HepG2 (cell line): ENCODE data around the gene NOL12. TPM values are rescaled to one million over a fixed set of nuclear protein-coding genes. Genes with fewer than 3 reads are reported as not detected.

Experiments
- ATAC-seq: fragments of 200-7000 bp; cut with Tn5 transposase; 3 replicates; pipeline ENCODE4 v1.9.1; 2020; ENCODE audit warnings: mild to moderate bottlenecking, moderate library complexity
- BruUV-seq: library from RNA; stranded (reverse); fragments of 400-500 nt; replicated peaks from 2 replicates; lab custom pipeline; 2021; lab: Mats Ljungman, UMichigan
- CTCF ChIA-PET: fragments of 300-600 bp; formaldehyde crosslinking; extraction: SDS; loops from one replicate; lab custom pipeline; 2021; ENCODE audit warnings: low total read pairs, inconsistent platforms, low intra/inter-chr PET ratio; lab: Yijun Ruan, JAX
- POLR2A ChIA-PET: fragments of 350-600 bp; sonication (Branson Sonifier 250); formaldehyde crosslinking; loops from one replicate; lab custom pipeline; 2020; ENCODE audit warnings: antibody characterized with exemption, inconsistent platforms; lab: Yijun Ruan, JAX
- DNase-seq: peaks from one replicate; pipeline ENCODE4 v3.0.0-alpha.2; 2015; ENCODE audit warnings: low spot score
- FAIRE-seq: peaks from 3 replicates; lab custom pipeline; 2011; peaks lifted over from hg19 to GRCh38; lab: Jason Lieb, UNC
- H2AFZ ChIP-seq: one replicate; pipeline ENCODE4 v1.6.1; 2011; ENCODE audit warnings: low read length, inconsistent platforms
- H3K27ac ChIP-seq: fragments of 300-600 bp; 3 replicates; pipeline ENCODE4 v1.8.0; 2011; ENCODE audit warnings: mixed run types, mild to moderate bottlenecking, mixed read lengths, low read length, inconsistent platforms; ENCODE audit not compliant: insufficient read depth; ENCODE audit errors: extremely low read length
- H3K27me3 ChIP-seq, 2 experiments: fragments of 200-600 bp in 1 of 2; 2 replicates in 1 of 2; 3 replicates in 1 of 2; pipeline versions ENCODE4 v1.6.0 to v1.8.0; 2011; ENCODE audit warnings: low read length in 2 of 2, mild to moderate bottlenecking in 2 of 2, moderate library complexity in 2 of 2, inconsistent platforms in 1 of 2; ENCODE audit not compliant: insufficient read depth in 2 of 2, control insufficient read depth in 1 of 2
- H3K36me3 ChIP-seq, 2 experiments: fragments of 200-600 bp in 1 of 2; replicated peaks in 1 of 2; 2 replicates in 1 of 2; 3 replicates in 1 of 2; pipeline versions ENCODE4 v1.5.1 to v1.8.0; 2011; ENCODE audit warnings: low read length in 2 of 2, inconsistent platforms in 1 of 2; ENCODE audit not compliant: insufficient read depth in 2 of 2, control insufficient read depth in 1 of 2
- H3K4me1 ChIP-seq: 2 replicates; pipeline ENCODE4 v1.5.1; 2012; ENCODE audit warnings: low read length, inconsistent platforms; ENCODE audit not compliant: insufficient read depth
- H3K4me2 ChIP-seq: 2 replicates; pipeline ENCODE4 v1.6.0; 2011; ENCODE audit warnings: low read depth, low read length, inconsistent platforms
- H3K4me3 ChIP-seq, 3 experiments: fragments of 200-600 bp in 1 of 3; sonication (generic), shearing (Covaris generic) in 1 of 3; replicated peaks in 1 of 3; 2 replicates each; pipeline ENCODE4 v1.5.1; 2011 to 2016; ENCODE audit warnings: low read length in 3 of 3, inconsistent platforms in 2 of 3, low read depth in 2 of 3, mild to moderate bottlenecking in 2 of 3, control low read depth in 1 of 3, mixed read lengths in 1 of 3; ENCODE audit not compliant: insufficient read depth in 1 of 3
- H3K79me2 ChIP-seq: one replicate; pipeline ENCODE4 v1.6.1; 2011; ENCODE audit warnings: low read length, inconsistent platforms; ENCODE audit not compliant: insufficient read depth
- H3K9ac ChIP-seq: 2 replicates; pipeline ENCODE4 v1.6.0; 2011; ENCODE audit warnings: mild to moderate bottlenecking, low read depth, low read length, inconsistent platforms; ENCODE audit not compliant: insufficient read depth
- H3K9me3 ChIP-seq: 2 replicates; pipeline ENCODE4 v1.5.1; 2012; ENCODE audit warnings: mild to moderate bottlenecking, low read length
- H4K20me1 ChIP-seq: 2 replicates; pipeline ENCODE4 v1.6.0; 2011; ENCODE audit warnings: inconsistent platforms, mild to moderate bottlenecking, low read length, moderate library complexity; ENCODE audit not compliant: insufficient read depth
- CAMTA2 ChIP-seq: sonication (generic); formaldehyde crosslinking; IDR thresholded peaks from 2 replicates; pipeline ENCODE4 v1.4.0; 2020; ENCODE audit warnings: mild to moderate bottlenecking, missing genetic modification reagents, borderline replicate concordance
- CEBPG ChIP-seq: IDR thresholded peaks from 2 replicates; pipeline ENCODE4 v1.6.1; 2016
- ETV5 ChIP-seq: IDR thresholded peaks from 2 replicates; pipeline ENCODE4 v1.6.1; 2018; ENCODE audit warnings: missing biosample characterization, missing genetic modification reagents, inconsistent platforms, borderline replicate concordance
- FOXP1 ChIP-seq, 2 experiments: fragments of 450-650 bp in 1 of 2; IDR thresholded peaks; 2 replicates each; pipeline ENCODE4 v1.6.1; 2017 to 2018; ENCODE audit warnings: antibody characterized with exemption in 1 of 2
- GABPA ChIP-seq, 2 experiments: IDR thresholded peaks; 2 replicates each; pipeline ENCODE4 v1.6.1; 2011 to 2016; ENCODE audit warnings: low read depth in 2 of 2, low read length in 1 of 2, missing biosample characterization in 1 of 2, missing genetic modification characterization in 1 of 2
- IRF9 ChIP-seq: sonication (generic); formaldehyde crosslinking; IDR thresholded peaks from 2 replicates; pipeline ENCODE4 v1.8.0; 2022; ENCODE audit warnings: missing genetic modification reagents, mild to moderate bottlenecking, borderline replicate concordance
- MLLT10 ChIP-seq: sonication (generic); formaldehyde crosslinking; IDR thresholded peaks from 2 replicates; pipeline ENCODE4 v1.4.0; 2020; ENCODE audit warnings: missing genetic modification reagents
- NFATC3 ChIP-seq: sonication (generic); formaldehyde crosslinking; IDR thresholded peaks from 2 replicates; pipeline ENCODE4 v1.5.1; 2020; ENCODE audit warnings: mild to moderate bottlenecking, missing genetic modification reagents
- NPAS2 ChIP-seq: sonication (generic); formaldehyde crosslinking; IDR thresholded peaks from 2 replicates; pipeline ENCODE4 v1.8.0; 2022; ENCODE audit warnings: mild to moderate bottlenecking, missing genetic modification reagents, borderline replicate concordance
- NR2F2 ChIP-seq: IDR thresholded peaks from 2 replicates; pipeline ENCODE4 v1.6.1; 2012; ENCODE audit warnings: low read depth, inconsistent platforms, borderline replicate concordance
- RBFOX2 ChIP-seq: fragments of 200-400 bp; formaldehyde crosslinking; IDR thresholded peaks from 2 replicates; pipeline ENCODE4 v1.6.1; 2017; ENCODE audit warnings: low read depth, mild to moderate bottlenecking, low read length
- SAP130 ChIP-seq: IDR thresholded peaks from 2 replicates; pipeline ENCODE4 v1.6.1; 2016; ENCODE audit warnings: low read depth
- SMYD3 ChIP-seq: sonication (generic); formaldehyde crosslinking; IDR thresholded peaks from 2 replicates; pipeline ENCODE4 v1.8.1; 2023; ENCODE audit warnings: mild to moderate bottlenecking, missing genetic modification reagents
- ZBTB7B ChIP-seq: sonication (generic); formaldehyde crosslinking; IDR thresholded peaks from 2 replicates; pipeline ENCODE4 v1.4.0; 2020; ENCODE audit warnings: missing genetic modification reagents
- ZBTB8A ChIP-seq: sonication (generic); formaldehyde crosslinking; IDR thresholded peaks from 2 replicates; pipeline ENCODE4 v1.4.0; 2020; ENCODE audit warnings: mild to moderate bottlenecking, low read depth, missing genetic modification reagents, borderline replicate concordance
- ZNF160 ChIP-seq: sonication (generic); formaldehyde crosslinking; IDR thresholded peaks from 2 replicates; pipeline ENCODE4 v1.8.0; 2022; ENCODE audit warnings: mild to moderate bottlenecking, inconsistent platforms, missing genetic modification reagents
- ZNF232 ChIP-seq: sonication (generic); formaldehyde crosslinking; IDR thresholded peaks from 2 replicates; pipeline ENCODE4 v1.4.0; 2020; ENCODE audit warnings: missing genetic modification reagents, borderline replicate concordance
- ZNF281 ChIP-seq: sonication (generic); formaldehyde crosslinking; IDR thresholded peaks from 2 replicates; pipeline ENCODE4 v1.4.0; 2020; ENCODE audit warnings: missing genetic modification reagents, borderline replicate concordance
- ZNF317 ChIP-seq: sonication (generic); formaldehyde crosslinking; IDR thresholded peaks from 2 replicates; pipeline ENCODE4 v1.5.0; 2020; ENCODE audit warnings: mild to moderate bottlenecking, missing genetic modification reagents
- ZNF333 ChIP-seq: sonication (generic); formaldehyde crosslinking; IDR thresholded peaks from 2 replicates; pipeline ENCODE4 v1.4.0; 2020; ENCODE audit warnings: mild to moderate bottlenecking, missing genetic modification reagents, borderline replicate concordance
- ZNF589 ChIP-seq: sonication (generic); formaldehyde crosslinking; conservative IDR thresholded peaks from 2 replicates; pipeline ENCODE4 v1.8.0; 2022; ENCODE audit warnings: mild to moderate bottlenecking, moderate library complexity, missing genetic modification reagents
- ZNF768 ChIP-seq: sonication (generic); formaldehyde crosslinking; IDR thresholded peaks from 2 replicates; pipeline ENCODE4 v1.4.0; 2020; ENCODE audit warnings: missing genetic modification reagents
- WGBS: methylation state at CpG from one replicate; pipeline ENCODE4 v1.1.6; 2017; ENCODE audit warnings: low lambda C conversion rate; 5-methylcytosine and 5-hydroxymethylcytosine counted together
- in situ Hi-C: cut with HindIII; loops from 2 replicates; pipeline ENCODE4 v1.10.0; 2017; ENCODE audit warnings: low pct_unique_long_range_greater_than_20kb; ENCODE audit not compliant: extremely low pct_ligation_motif_present
- intact Hi-C: fragments of 100-400 bp; cut with micrococcal nuclease; formaldehyde crosslinking; loops from one replicate; pipeline ENCODE4 v1.10.0; 2022; ENCODE audit not compliant: unreplicated experiment
- polyA plus RNA-seq, 8 experiments: library from polyadenylated mRNA; depleted of rRNA in 3 of 8; stranded (reverse) in 7 of 8; unstranded in 1 of 8; fragments of >200 nt; fragmentation: Illumina TruSeq in 4 of 8; extraction: Trizol in 4 of 8; gene quantifications; 2 replicates each; pipeline versions ENCODE4 v1.2.1 to v1.2.3, GENCODE V29; 2011 to 2016; ENCODE audit warnings: low read depth in 4 of 8, missing spikeins in 1 of 8, mixed read lengths in 1 of 8; ENCODE audit not compliant: insufficient read depth in 1 of 8
- total RNA-seq, 5 experiments: library from RNA; depleted of rRNA; stranded (reverse); fragments of >200 nt; fragmentation: Illumina TruSeq; extraction: Trizol; gene quantifications; 2 replicates each; pipeline ENCODE4 v1.2.3, GENCODE V29; 2016; ENCODE audit warnings: low read depth in 1 of 5

The NOL12 gene
- total and polyA plus RNA-seq, 2 of the 13 experiments (the other 11 are each of a cell fraction or from before 2014, with no cell fraction given): 14.3 to 31.4 TPM

GRCh38 chr22:37639070-37639760 is 46.9 kb upstream of the NOL12 start, which contains the start of gene SH3BP1:
SH3BP1 (plus strand) TSS chr22:37639669; CDS start chr22:37639788, 119 bp downstream.
- H3K9me3 ChIP-seq: no peaks in the 10 kb centered on the region
- DNase-seq (peak; percentile 57), ATAC-seq (peak; percentile 41), FAIRE-seq (no peak)
- intact Hi-C loops (loop anchor here (2.0 kb wide), 1 partner anchor 30 kb away; the partner anchor contains the start of gene GGA1), in situ Hi-C loops (no loop called here)
- peak within 1 kb of the TSS; percentile 66 for H3K9ac ChIP-seq
- peaks cover 81% of the 10 kb centered on the region for H3K4me1 ChIP-seq
- H3K4me3 ChIP-seq: peak within 1 kb of the TSS; percentile 72 to 86 (median 76)
- H3K27me3 ChIP-seq: no peaks in the 10 kb centered on the region
- peaks cover 7 to 8% of the 10 kb centered on the region in 2 experiments; a peak in 4 of 5 replicates for H3K36me3 ChIP-seq
- 10% methylated on average over 10 of the region's 57 CpGs for WGBS
- H3K79me2 ChIP-seq: peaks cover 10% of the 10 kb centered on the region
- H3K27ac ChIP-seq: peak within 1 kb of the TSS; percentile 70
- peak within 1 kb of the TSS; percentile 90 for H3K4me2 ChIP-seq
- ChIA-PET POLR2A (interaction anchor here (1.0 to 15.8 kb wide), 6 partner anchors 22 to 169 kb away, joined by 3 to 242 read pairs (median 3); partner anchors contain the start of genes GCAT, GGA1, NOL12 and PDXP), CTCF (no interaction called here)
- BruUV-seq: no TSS peak
- 0 out of 2 replicates have a peak, but pooled peaks cover 4% of the 10 kb centered on the region for H4K20me1 ChIP-seq
- no peak within 1 kb of the TSS for H2AFZ ChIP-seq
- TF ChIP-seq IRF9: no peak; the same call in 1 of the 2 replicates
- TF ChIP-seq ZNF333 (CRISPR knock-in tag): no peak
- TF ChIP-seq ZNF768 (CRISPR knock-in tag): peak; percentile 67; the same call in 1 of the 2 replicates
- no peak for TF ChIP-seq ZNF160 (CRISPR knock-in tag)
- TF ChIP-seq NPAS2 (CRISPR knock-in tag): no peak
- TF ChIP-seq ZNF317 (CRISPR knock-in tag): 0 out of 2 replicates have a peak, but pooled peaks have one; percentile 3
- 0 out of 2 replicates have a peak, but pooled peaks have one; percentile 2 for TF ChIP-seq CAMTA2 (CRISPR knock-in tag)
- TF ChIP-seq SAP130 (CRISPR knock-in tag): peak; percentile 68
- no peak for TF ChIP-seq CEBPG
- no peak for TF ChIP-seq ZNF281
- no peak for TF ChIP-seq MLLT10 (CRISPR knock-in tag)
- TF ChIP-seq FOXP1 (IDR thresholded peaks at IDR 0.05): no peak
- TF ChIP-seq FOXP1 (CRISPR knock-in tag; IDR thresholded peaks at IDR 0.05): no peak
- TF ChIP-seq ZNF589: no peak
- no peak for TF ChIP-seq ZBTB8A (CRISPR knock-in tag)
- peak; percentile 62 for TF ChIP-seq RBFOX2
- TF ChIP-seq ZNF232 (CRISPR knock-in tag): no peak
- TF ChIP-seq SMYD3 (CRISPR knock-in tag): no peak
- no peak; the same call in 1 of the 2 replicates for TF ChIP-seq ETV5 (CRISPR knock-in tag)
- TF ChIP-seq ZBTB7B (CRISPR knock-in tag): peak; percentile 51; the same call in 1 of the 2 replicates
- 0 out of 2 replicates have a peak, but pooled peaks have one; percentile 19 for TF ChIP-seq GABPA (IDR thresholded peaks at IDR 0.05; ENCODE audit: low read depth, low read length)
- no peak for TF ChIP-seq GABPA (CRISPR knock-in tag; IDR thresholded peaks at IDR 0.05; ENCODE audit: low read depth)
- no peak for TF ChIP-seq NFATC3 (CRISPR knock-in tag)
- no peak for TF ChIP-seq NR2F2
